GM12873 (cell line): Measurements from ENCODE around the gene CYP11A1.

Experiments used
- TF ChIP-seq, protein P1 (sequence below): IDR thresholded peaks from 2 replicates; pipeline ENCODE4 v1.5.1; 2012; ENCODE audit warnings: low read depth, mild to moderate bottlenecking, moderate library complexity, low read length, control low read depth; ENCODE audit not compliant: insufficient read depth; ENCODE audit errors: missing control alignments

CYP11A1 gene

DNA sequence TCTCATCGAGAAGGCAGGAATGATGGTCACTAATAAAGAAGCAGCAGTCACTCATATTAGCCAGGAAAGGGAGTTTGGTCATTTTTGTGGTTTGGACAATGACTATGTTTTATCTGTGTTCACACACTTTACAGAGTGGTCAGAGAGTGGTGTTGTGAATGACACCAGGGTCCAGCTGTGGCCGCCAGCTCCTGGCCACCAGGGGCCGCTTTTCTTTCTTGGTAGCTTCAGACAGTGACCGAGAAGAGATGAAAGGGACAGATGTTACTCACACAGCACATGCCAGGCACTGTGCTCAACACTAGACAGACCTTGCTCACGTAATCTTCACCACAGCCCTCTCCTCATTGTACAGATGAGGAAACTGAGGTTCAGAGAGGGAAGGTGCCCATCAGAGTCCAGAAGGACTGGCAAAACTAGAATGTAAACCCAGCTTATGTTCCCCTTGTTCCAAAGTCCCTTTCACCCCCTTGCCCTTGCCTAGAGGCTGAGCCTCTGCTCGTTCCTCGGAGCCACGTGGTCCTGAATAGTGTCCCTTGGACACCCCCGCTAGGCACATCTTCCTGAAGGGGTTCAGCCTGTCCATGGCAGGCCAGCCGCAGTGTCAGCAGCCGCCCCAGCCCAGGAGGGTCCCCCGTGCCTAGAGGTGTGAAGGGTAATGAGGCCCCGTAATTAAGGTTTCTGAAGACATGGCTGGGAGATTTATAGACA lies 55.6 kb downstream of the CYP11A1 start:
- TF ChIP-seq, protein P1, sequence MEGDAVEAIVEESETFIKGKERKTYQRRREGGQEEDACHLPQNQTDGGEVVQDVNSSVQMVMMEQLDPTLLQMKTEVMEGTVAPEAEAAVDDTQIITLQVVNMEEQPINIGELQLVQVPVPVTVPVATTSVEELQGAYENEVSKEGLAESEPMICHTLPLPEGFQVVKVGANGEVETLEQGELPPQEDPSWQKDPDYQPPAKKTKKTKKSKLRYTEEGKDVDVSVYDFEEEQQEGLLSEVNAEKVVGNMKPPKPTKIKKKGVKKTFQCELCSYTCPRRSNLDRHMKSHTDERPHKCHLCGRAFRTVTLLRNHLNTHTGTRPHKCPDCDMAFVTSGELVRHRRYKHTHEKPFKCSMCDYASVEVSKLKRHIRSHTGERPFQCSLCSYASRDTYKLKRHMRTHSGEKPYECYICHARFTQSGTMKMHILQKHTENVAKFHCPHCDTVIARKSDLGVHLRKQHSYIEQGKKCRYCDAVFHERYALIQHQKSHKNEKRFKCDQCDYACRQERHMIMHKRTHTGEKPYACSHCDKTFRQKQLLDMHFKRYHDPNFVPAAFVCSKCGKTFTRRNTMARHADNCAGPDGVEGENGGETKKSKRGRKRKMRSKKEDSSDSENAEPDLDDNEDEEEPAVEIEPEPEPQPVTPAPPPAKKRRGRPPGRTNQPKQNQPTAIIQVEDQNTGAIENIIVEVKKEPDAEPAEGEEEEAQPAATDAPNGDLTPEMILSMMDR = peak; percentile 40

DNA sequence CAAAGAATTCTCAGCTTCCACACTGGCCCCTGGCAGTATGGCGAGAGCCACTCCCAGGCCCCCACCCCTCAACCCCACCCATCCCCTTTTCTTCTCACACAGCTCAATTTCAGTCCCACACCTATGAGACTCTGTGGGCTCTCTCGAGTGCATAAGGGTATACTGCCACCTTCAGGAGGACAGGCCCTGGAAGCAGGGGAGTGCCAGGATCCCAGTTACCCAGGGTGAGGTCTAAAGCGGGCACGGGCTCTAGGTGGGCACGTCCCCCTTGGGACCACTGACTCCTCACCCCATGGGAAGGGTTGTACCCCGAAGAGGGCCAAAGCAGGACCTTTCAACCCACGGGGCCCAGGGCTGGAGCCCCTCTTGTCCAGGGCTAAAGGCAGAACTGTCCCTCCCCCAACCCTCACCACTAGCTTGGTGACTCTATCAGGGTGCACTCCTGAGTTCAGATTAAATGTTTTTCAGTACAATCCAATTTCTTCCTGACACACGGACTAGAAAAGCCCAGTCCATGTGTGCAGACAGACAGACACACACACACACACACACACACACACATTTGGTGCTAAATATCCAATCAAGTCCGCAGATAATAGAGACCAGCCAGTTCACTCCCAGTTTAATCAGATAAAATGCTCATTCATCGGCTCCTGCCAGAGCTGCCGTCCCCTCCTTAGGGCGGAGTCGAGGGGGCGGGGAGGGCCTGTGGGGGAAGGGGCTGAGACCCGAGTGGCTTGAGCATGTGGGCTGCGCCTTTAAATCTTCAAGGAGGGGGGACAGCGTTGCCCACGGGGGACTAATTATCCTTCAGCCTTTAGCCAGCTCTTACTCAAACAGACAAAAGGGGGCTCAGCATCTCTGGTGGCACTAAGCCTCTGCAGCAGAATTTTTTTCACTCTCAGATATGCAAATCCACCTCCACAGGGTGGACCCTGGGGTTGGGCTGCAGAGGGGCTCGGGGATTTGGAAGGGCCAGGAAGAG lies 59.3 kb downstream of the CYP11A1 start:
- TF ChIP-seq, protein P1 = peak; percentile 81

DNA sequence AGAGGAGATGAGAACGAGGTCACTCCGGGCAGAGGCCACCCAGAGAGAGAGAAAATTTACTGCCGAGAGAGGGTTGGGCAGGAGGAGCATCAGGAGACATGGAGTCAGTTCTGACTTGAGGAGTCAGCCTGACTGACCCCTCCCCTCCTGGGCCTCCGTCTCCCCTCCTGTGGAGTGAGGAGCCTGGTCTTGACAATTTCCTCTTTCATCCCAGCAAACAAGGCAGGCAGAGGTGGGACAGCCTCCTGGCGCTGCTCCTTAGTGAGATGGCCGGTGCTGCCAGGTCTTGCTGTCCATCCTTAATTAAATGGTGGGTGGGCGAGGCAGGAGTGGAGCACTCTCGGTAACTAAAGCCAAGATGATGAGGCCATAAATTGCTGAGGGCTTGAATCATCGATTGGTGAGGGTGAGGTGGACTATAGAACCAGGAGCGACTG lies 60.6 kb downstream of the CYP11A1 start:
- TF ChIP-seq, protein P1 = no peak

DNA sequence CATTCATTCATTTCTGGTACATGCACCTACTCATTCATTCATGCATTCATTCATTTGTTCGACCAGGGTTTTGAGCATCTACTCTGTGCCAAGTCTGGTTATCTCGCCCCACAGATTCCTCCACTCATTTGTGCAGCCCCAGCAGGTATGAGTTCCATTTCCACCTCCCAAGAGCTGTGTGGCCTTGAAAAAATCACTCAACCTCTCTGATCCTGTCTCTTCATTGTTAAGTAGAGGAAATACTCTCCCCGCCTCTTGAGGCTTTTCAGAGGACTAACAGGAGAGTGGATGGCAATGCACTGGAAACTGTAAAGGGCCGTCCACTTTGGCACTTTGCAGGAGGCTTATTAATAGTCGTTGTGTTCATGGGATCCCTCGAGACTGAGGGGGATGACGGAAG lies 61.8 kb downstream of the CYP11A1 start:
- TF ChIP-seq, protein P1 = no peak

DNA sequence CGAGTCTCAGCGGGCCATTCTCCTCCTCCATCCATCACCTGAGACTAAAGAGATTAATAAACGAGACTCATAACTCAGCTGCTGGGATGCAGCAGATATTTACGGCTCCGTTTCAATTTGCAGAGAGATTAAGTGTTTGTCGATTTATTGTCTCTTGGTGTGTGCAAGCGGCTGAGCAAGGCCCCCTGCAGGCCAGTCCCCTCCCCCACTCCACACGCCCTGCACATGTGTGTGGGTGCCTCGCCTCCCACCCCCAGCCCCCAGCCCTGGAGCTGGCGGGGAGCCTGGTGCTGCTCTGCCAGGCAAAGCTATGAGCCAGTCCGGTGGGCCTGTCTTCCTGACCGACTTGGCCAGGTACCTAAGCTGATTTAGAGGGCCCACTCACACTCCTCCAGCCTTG lies 63.0 kb downstream of the CYP11A1 start:
- TF ChIP-seq, protein P1 = no peak

DNA sequence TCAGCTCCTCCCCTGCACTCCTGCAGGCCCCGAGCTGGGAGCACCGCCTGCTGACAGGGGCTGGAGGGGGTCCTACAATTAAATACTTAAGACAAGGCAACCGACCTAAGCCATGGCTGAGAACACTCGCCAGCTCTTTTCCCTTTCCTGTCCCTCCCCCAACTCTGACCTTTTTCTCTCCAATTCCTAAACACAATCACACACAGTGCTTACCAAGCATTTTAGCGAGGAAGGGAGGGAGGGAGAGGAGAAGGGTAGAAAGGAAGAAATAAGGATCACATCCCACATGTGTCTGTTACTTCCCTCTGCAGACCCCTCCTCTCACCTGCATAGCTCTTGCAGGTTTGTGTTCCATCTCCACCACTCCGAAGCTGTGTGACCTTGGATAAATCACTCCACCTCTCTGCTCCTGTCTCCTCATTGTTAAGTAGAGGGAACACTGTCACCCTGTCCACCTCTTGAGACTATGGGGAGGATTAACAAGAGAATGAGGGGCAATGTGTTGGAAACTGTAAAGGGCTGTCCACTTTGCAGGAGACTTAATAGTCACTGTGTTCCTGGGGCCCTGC lies 63.6 kb downstream of the CYP11A1 start:
- TF ChIP-seq, protein P1 = no peak
